ENCODE results near the gene CHDH.

DNA sequence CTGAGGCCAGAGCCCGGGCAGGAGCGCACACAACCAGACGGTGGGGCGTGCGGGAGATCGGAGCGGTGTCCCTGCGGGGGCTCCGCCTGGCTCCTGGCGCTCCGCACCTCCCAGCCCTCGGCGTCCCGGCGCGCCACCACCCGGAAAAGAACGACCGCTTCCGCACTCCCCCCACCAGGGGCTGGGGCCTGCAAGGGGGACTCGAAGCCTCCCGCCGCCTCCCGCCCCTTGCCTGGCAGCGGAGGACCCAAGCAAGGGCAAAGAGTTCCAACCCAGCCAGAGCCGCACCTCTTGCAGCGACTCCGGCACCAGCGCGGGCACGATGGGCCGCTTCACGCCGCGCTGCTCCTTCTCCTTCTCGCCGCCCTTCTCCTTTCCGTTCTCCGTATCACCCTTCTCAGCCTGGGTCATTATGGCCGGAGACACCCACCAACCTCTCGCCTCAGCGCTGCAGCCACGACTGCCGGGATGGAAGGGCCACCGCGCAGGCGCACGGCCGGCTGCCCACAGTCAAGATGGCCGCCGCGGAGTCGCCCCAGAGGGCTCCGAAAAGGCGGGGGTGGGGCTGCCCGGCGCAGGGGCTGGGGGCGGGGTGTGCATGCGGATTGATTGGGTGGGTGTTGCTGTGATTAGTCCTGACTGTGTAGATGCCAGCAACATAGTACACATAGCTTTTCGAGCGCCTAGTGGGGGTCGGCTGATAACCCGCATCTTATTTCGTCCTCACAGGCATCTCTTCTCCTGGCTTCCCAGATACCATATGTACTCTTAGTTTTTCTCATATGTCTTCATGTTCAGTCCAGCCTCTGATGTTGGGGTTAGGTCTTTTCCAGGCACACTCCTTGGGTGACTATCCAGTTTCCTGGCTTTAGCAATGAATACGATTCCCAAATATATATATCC is 35.7 kb upstream of the CHDH start, which contains the start of gene ACTR8:
- TF ChIP-seq, protein P1, sequence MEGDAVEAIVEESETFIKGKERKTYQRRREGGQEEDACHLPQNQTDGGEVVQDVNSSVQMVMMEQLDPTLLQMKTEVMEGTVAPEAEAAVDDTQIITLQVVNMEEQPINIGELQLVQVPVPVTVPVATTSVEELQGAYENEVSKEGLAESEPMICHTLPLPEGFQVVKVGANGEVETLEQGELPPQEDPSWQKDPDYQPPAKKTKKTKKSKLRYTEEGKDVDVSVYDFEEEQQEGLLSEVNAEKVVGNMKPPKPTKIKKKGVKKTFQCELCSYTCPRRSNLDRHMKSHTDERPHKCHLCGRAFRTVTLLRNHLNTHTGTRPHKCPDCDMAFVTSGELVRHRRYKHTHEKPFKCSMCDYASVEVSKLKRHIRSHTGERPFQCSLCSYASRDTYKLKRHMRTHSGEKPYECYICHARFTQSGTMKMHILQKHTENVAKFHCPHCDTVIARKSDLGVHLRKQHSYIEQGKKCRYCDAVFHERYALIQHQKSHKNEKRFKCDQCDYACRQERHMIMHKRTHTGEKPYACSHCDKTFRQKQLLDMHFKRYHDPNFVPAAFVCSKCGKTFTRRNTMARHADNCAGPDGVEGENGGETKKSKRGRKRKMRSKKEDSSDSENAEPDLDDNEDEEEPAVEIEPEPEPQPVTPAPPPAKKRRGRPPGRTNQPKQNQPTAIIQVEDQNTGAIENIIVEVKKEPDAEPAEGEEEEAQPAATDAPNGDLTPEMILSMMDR (IDR thresholded peaks at IDR 0.05; ENCODE audit: borderline replicate concordance, extremely low read depth, low read length, poor library complexity, severe bottlenecking): no peak
- TF ChIP-seq EZH2 (IDR thresholded peaks at IDR 0.05; ENCODE audit: borderline replicate concordance, low read depth, low read length, severe bottlenecking): no peak
